NT2/D1 (cell line): ENCODE data around the gene RHOC.

Source experiments
- DNase-seq: peaks from one replicate; pipeline ENCODE4 v3.0.0-alpha.2; 2011; ENCODE audit warnings: low read depth, low spot score
- H3K27me3 ChIP-seq: 2 replicates; pipeline ENCODE4 v1.6.0; 2011; ENCODE audit warnings: mild to moderate bottlenecking; ENCODE audit not compliant: insufficient read length, insufficient read depth
- H3K36me3 ChIP-seq: 2 replicates; pipeline ENCODE4 v1.6.1; 2011; ENCODE audit warnings: mild to moderate bottlenecking, low read length, mixed read lengths; ENCODE audit not compliant: insufficient read depth, insufficient read length
- H3K4me1 ChIP-seq: 2 replicates; pipeline ENCODE4 v1.5.1; 2011; ENCODE audit not compliant: insufficient read depth, insufficient read length
- H3K4me3 ChIP-seq: 2 replicates; pipeline ENCODE4 v1.5.1; 2011; ENCODE audit warnings: low read depth; ENCODE audit not compliant: insufficient read length
- H3K9ac ChIP-seq: 2 replicates; pipeline ENCODE4 v1.6.0; 2011; ENCODE audit warnings: low read depth; ENCODE audit not compliant: insufficient read length
- H3K9me3 ChIP-seq: 2 replicates; pipeline ENCODE4 v1.5.1; 2011; ENCODE audit warnings: mild to moderate bottlenecking, low read length; ENCODE audit not compliant: insufficient read depth
- SUZ12 ChIP-seq: IDR thresholded peaks from 2 replicates; pipeline ENCODE4 v1.6.1; 2011; ENCODE audit not compliant: insufficient read length, insufficient read depth; ENCODE audit errors: extremely low read depth
- YY1 ChIP-seq: IDR thresholded peaks from 2 replicates; pipeline ENCODE4 v1.6.1; 2011; ENCODE audit not compliant: insufficient read length, insufficient read depth
- ZNF274 ChIP-seq: IDR thresholded peaks from 2 replicates; pipeline ENCODE4 v1.6.1; 2011; ENCODE audit warnings: mild to moderate bottlenecking, low read depth, low read length

Gene RHOC

DNA sequence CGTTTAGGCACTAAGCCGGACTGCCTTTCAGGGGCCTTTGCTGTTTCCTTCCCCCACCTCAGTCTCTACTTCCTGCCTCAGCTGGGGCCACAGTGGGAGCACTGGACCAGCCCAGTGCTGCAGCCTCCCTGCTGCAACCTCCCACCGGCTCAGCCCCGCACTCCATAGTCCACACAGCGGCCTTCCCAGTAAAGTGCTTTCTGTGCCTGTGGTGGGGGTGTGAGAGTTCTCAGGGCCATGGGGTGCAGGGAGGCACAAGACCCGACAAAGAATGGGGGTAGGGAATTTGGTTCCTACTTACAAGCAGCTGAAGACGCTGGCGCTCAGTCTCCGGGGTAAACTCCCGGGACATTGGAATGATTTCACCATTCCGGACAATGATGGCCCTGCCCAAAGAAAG, 4.7 kb upstream of the RHOC start:
- Histone ChIP-seq H3K4me1 (peaks cover 19% of the 10 kb centered on the region), H3K9ac (no peak overlapping the region), H3K4me3 (no peak overlapping the region), H3K27me3 (peaks cover 42% of the 10 kb centered on the region), H3K9me3 (no peaks in the 10 kb centered on the region), H3K36me3 (peaks cover 11% of the 10 kb centered on the region)
- TF ChIP-seq ZNF274: no peak
- no peak for TF ChIP-seq YY1
- no peak for TF ChIP-seq SUZ12
- DNase-seq: no peak

DNA sequence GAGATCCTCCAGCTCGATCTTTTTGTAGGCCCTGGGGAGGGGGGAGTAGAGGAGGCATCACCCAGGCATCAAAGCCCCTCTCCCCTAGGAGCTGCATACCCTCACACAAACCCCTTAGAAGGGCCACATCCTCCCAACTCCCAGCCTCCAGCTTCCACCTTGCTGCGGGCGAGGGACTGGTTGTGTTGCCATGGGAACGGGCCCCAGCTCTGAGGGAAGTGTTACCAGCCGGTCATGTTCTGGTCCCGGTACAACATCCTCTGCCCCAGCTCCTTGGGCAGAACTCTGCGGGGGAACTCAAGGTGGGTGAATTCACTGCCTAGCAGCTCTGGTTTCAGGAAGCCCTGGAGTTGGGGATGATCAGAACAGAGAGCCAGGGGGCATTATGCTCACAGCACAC, 4.1 kb upstream of the RHOC start:
- H3K9me3 ChIP-seq: no peaks in the 10 kb centered on the region
- peaks cover 16% of the 10 kb centered on the region for H3K4me1 ChIP-seq
- TF ChIP-seq YY1: no peak
- no peak for TF ChIP-seq SUZ12
- TF ChIP-seq ZNF274: no peak
- peaks cover 12% of the 10 kb centered on the region for H3K36me3 ChIP-seq
- H3K9ac ChIP-seq: no peak overlapping the region
- no peak overlapping the region for H3K4me3 ChIP-seq
- DNase-seq: no peak
- H3K27me3 ChIP-seq: peaks cover 41% of the 10 kb centered on the region

DNA sequence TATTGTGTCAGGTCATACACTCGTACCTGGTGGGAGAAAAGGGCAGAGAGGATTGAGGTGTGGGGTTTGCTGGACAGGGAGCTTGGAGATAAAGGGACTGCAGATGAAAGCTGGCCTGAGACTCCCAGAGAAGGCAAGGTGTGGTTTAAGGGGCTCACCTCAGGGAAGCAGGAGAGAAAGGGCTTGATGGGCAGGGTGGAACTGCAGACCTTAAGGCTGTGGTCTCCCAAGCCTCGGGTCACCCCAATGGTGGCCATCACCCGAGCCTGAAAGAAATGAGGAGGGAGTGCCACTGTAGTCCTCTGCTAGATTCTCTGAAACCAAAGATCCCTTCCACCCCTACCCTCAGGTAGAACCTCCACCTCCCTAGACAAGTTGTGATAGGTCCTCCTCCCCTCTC, 3.7 kb upstream of the RHOC start:
- no peak overlapping the region for H3K9ac ChIP-seq
- TF ChIP-seq YY1 (no peak), SUZ12 (no peak), ZNF274 (no peak)

DNA sequence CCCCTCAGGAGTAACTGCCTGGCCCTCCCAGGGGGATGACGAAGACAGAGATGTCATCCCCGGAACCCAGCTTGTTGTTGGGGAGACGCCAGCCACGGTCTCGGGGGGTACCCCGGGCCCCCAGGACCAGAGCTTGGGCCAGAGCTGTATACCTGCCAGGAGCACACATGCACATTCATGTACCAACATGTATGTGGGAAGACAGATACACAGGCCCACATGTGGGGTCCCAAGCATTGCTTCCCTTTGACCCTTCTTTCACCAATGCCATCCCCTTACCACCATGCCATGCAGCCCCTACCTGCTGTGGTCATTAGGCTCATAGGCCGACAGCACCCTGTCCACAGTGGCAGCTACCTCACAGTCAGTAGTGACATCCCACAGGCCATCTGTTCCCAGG, 3.2 kb upstream of the RHOC start:
- peaks cover 15% of the 10 kb centered on the region for H3K36me3 ChIP-seq
- no peaks in the 10 kb centered on the region for H3K9me3 ChIP-seq
- DNase-seq: no peak
- H3K4me3 ChIP-seq: no peak overlapping the region
- TF ChIP-seq SUZ12 (no peak), ZNF274 (no peak), YY1 (no peak)
- peaks cover 10% of the 10 kb centered on the region for H3K4me1 ChIP-seq
- no peak overlapping the region for H3K9ac ChIP-seq
- H3K27me3 ChIP-seq: peaks cover 36% of the 10 kb centered on the region

More for the DNA sequence above, 3.7 kb upstream of the RHOC start:
- H3K27me3 ChIP-seq: peaks cover 38% of the 10 kb centered on the region
- H3K9me3 ChIP-seq: no peaks in the 10 kb centered on the region
- DNase-seq: no peak
- peaks cover 12% of the 10 kb centered on the region for H3K4me1 ChIP-seq
- H3K36me3 ChIP-seq: peaks cover 15% of the 10 kb centered on the region
- no peak overlapping the region for H3K4me3 ChIP-seq

DNA sequence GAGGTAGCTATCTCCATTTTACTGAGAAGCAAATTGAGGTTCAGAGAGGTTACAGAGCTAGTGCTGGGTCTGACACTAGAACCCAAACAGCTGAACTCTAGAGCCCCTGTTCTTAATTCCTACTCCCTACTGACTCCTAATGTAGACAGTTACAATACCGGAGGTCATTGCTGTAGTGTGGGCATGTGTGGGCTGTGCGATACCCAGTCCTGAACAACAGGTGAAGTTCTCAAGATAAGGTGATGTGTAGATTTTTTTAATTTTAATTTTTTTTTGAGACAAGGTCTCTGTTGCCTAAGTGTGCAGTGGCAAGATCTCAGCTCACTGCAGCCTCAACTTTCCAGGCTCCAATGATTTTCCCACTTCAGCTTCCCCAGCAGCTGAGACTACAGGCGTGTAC, 1.6 kb upstream of the RHOC start:
- no peak overlapping the region for H3K4me3 ChIP-seq
- no peak for DNase-seq
- no peak overlapping the region for H3K9ac ChIP-seq
- peaks cover 29% of the 10 kb centered on the region for H3K27me3 ChIP-seq
- no peaks in the 10 kb centered on the region for H3K9me3 ChIP-seq
- H3K4me1 ChIP-seq: peaks cover 14% of the 10 kb centered on the region
- no peak for TF ChIP-seq SUZ12
- TF ChIP-seq YY1: no peak
- TF ChIP-seq ZNF274: no peak
- peaks cover 27% of the 10 kb centered on the region for H3K36me3 ChIP-seq

DNA sequence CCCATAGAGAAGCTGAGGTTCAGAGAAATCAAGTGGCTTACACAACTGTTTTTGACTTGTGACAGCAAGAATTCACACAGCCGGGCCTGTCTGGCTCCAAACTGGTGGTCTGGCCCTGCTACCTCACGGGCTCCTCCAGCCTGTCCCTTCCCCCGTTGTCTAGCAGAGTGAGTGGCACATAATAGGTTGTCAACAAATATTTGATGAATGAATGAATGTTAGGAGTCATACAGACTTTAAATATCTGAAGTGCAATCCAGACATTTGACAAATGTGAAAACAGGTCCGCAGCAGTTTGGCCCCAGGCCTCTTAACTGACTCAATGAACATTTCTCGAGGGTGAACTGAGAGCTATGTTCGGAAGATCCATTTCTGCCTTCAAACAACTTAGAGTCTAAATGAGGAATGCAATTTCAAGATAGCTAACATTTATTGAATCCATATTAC, 1.1 kb upstream of the RHOC start:
- peak overlapping the region; percentile 74 for H3K9ac ChIP-seq
- no peaks in the 10 kb centered on the region for H3K9me3 ChIP-seq
- H3K36me3 ChIP-seq: peaks cover 32% of the 10 kb centered on the region
- peaks cover 24% of the 10 kb centered on the region for H3K27me3 ChIP-seq
- no peak for TF ChIP-seq YY1
- no peak for TF ChIP-seq SUZ12
- TF ChIP-seq ZNF274: no peak
- H3K4me1 ChIP-seq: peaks cover 11% of the 10 kb centered on the region
- no peak for DNase-seq
- H3K4me3 ChIP-seq: no peak overlapping the region

DNA sequence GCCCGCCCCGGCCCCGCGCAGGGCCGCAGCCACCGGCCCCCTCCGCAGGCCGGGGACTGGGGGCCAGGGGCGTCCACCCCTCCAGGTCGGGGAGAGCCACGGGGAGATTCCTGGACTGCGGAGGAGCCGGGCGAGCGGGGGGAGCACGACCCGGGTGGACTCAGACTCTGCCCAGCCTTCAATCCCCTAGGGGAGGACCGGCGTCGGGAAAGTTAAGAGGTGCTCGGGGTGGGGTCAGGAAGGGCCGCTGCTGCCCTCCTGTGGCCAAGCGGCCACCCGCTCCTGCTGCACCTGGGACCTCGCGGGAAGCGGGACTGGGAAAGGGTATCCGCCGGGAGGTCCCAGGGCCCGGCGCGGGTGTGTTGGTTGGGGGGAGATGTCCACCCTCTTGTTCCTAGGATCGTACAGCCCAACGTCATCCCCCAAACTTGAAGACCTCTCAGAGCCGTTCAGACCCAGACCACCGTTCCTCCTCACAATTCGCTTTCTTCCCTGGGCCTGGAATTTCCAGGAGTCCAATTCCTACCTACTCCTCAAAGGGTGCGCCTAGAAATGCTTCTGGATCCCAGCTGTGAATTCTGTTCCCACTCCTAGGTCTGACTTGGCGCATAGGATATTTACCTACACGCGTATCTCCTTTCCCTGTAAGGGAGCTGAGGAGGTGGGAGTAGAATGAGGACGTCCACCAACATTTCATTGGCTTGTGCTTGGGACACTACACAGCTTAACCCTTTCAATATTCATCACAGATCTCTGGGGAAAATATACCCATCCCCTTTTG, 484 bp upstream of the RHOC start:
- peak overlapping the region; percentile 82 for H3K4me3 ChIP-seq
- no peaks in the 10 kb centered on the region for H3K9me3 ChIP-seq
- H3K9ac ChIP-seq: peak overlapping the region; percentile 74
- TF ChIP-seq YY1 (no peak), ZNF274 (no peak), SUZ12 (no peak)
- H3K27me3 ChIP-seq: peaks cover 23% of the 10 kb centered on the region
- peaks cover 17% of the 10 kb centered on the region for H3K4me1 ChIP-seq
- peaks cover 38% of the 10 kb centered on the region for H3K36me3 ChIP-seq
- DNase-seq: peak; percentile 89
